Vagina (tissue), 2 donors: ENCODE data around the gene RDH14.

Experiments
- POLR2A ChIP-seq, 2 donors: fragments of 450-650 bp; IDR thresholded peaks; one replicate each; pipeline ENCODE4 v1.6.1; 2017; ENCODE audit warnings: antibody characterized with exemption in 2 of 2, mild to moderate bottlenecking in 2 of 2, moderate library complexity in 2 of 2
- POLR2AphosphoS5 ChIP-seq, 2 donors: sonication (generic); formaldehyde crosslinking; IDR thresholded peaks; one replicate each; pipeline ENCODE4 v1.9.0; 2017; ENCODE audit warnings: antibody characterized with exemption in 2 of 2, mild to moderate bottlenecking in 2 of 2, low read depth in 1 of 2; ENCODE audit not compliant: insufficient read depth in 1 of 2
- TF ChIP-seq, protein P1 (sequence below), 3 experiments: fragments of 450-650 bp in 2 of 3; fragments of 200-600 bp in 1 of 3; sonication (generic) in 1 of 3; IDR thresholded peaks; one replicate each; pipeline ENCODE4 v1.5.1; 2017 to 2019; ENCODE audit warnings: antibody characterized with exemption in 3 of 3, mild to moderate bottlenecking in 2 of 3, moderate library complexity in 2 of 3

DNA sequence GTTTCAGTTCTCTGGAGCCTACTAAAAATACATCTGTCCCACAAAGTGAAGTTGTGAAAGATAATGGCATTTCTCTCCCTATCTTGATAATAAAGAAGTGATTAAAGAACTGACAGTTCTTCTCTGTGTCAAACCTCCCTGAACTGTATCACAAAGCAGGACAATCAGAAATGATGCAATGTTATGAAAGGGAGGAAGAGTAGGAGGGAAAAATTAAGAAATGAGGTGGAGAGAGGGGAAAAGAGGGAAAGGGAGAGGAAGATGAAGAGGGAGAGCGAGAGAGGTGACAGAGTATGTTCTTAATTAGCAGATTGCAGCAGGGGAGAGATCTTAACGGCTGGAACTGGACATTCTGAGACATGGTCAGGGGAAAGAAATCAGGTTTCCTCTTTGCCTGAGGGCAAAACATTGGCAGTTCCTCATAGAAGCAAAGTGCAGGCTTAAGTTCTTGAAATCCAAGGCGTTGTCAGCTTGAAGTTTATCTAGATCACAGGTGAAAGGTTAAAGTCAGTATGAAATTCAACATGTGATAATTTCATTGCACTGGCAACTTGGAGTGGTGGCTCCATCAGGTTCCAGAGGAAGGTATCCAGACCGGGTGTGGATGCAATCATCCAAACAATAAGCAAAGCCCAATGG, 54.6 kb downstream of the RDH14 start:
- no peak for TF ChIP-seq POLR2A (IDR thresholded peaks at IDR 0.05)
- TF ChIP-seq, protein P1, sequence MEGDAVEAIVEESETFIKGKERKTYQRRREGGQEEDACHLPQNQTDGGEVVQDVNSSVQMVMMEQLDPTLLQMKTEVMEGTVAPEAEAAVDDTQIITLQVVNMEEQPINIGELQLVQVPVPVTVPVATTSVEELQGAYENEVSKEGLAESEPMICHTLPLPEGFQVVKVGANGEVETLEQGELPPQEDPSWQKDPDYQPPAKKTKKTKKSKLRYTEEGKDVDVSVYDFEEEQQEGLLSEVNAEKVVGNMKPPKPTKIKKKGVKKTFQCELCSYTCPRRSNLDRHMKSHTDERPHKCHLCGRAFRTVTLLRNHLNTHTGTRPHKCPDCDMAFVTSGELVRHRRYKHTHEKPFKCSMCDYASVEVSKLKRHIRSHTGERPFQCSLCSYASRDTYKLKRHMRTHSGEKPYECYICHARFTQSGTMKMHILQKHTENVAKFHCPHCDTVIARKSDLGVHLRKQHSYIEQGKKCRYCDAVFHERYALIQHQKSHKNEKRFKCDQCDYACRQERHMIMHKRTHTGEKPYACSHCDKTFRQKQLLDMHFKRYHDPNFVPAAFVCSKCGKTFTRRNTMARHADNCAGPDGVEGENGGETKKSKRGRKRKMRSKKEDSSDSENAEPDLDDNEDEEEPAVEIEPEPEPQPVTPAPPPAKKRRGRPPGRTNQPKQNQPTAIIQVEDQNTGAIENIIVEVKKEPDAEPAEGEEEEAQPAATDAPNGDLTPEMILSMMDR (IDR thresholded peaks at IDR 0.05), result no peak
- TF ChIP-seq POLR2AphosphoS5 (IDR thresholded peaks at IDR 0.05; ENCODE audit: insufficient read depth in 1 of 2, low read depth in 1 of 2), result no peak
